K562 (cell line): Measurements from ENCODE around the gene EDARADD. TPM values are rescaled to one million over a fixed set of nuclear protein-coding genes. Genes with fewer than 3 reads are reported as not detected.

Source experiments
- ATAC-seq: fragments of 200-7000 bp; cut with Tn5 transposase; 3 replicates; pipeline ENCODE4 v1.9.1; 2020; ENCODE audit warnings: moderate library complexity
- BruUV-seq: library from RNA; stranded (reverse); fragments of 400-500 nt; replicated peaks from 2 replicates; lab custom pipeline; 2021; lab: Mats Ljungman, UMichigan
- CTCF ChIA-PET: fragments of 300-600 bp; formaldehyde crosslinking; extraction: SDS; loops from one replicate; lab custom pipeline; 2021; ENCODE audit warnings: low intra/inter-chr PET ratio; lab: Yijun Ruan, JAX
- POLR2A ChIA-PET: fragments of 300-600, 350-650 bp; sonication (Branson Sonifier 250); formaldehyde crosslinking; extraction: SDS; loops from one replicate; lab custom pipeline; 2021; ENCODE audit warnings: antibody characterized with exemption, inconsistent platforms; lab: Yijun Ruan, JAX
- DNase-seq, 4 experiments: peaks; one replicate each; pipeline versions ENCODE4 v3.0.0 to v3.0.0-alpha.2; 2011 to 2018; ENCODE audit warnings: low spot score in 3 of 4, mixed read lengths in 3 of 4; ENCODE audit errors: extremely low read depth in 1 of 4
- FAIRE-seq: peaks from 2 replicates; lab custom pipeline; 2011; peaks lifted over from hg19 to GRCh38; lab: Jason Lieb, UNC
- H2AFZ ChIP-seq: 2 replicates; pipeline ENCODE4 v1.6.0; 2011; ENCODE audit warnings: low read depth, low read length, control low read depth, inconsistent platforms
- H3K27ac ChIP-seq: fragments of 200-600 bp; 3 replicates; pipeline ENCODE4 v1.8.0; 2011; ENCODE audit warnings: low read depth, mild to moderate bottlenecking, control low read depth, inconsistent platforms, low read length, moderate library complexity, mixed read lengths; ENCODE audit errors: extremely low read depth
- H3K27me3 ChIP-seq, 2 experiments: fragments of 300-600 bp in 1 of 2; 2 replicates in 1 of 2; 3 replicates in 1 of 2; pipeline versions ENCODE4 v1.6.0 to v1.8.0; 2011; ENCODE audit warnings: inconsistent platforms in 2 of 2, low read length in 2 of 2, mild to moderate bottlenecking in 1 of 2, mixed read lengths in 1 of 2, moderate library complexity in 1 of 2; ENCODE audit not compliant: control insufficient read depth in 2 of 2, insufficient read depth in 2 of 2
- H3K36me3 ChIP-seq: fragments of 300-600 bp; 3 replicates; pipeline ENCODE4 v1.8.0; 2011; ENCODE audit warnings: mild to moderate bottlenecking, low read length, inconsistent platforms; ENCODE audit not compliant: control insufficient read depth, insufficient read depth
- H3K4me1 ChIP-seq, 2 experiments: fragments of 200-600 bp in 1 of 2; replicated peaks in 1 of 2; 2 replicates in 1 of 2; 3 replicates in 1 of 2; pipeline versions ENCODE4 v1.5.1 to v1.8.0; 2011; ENCODE audit warnings: inconsistent platforms in 2 of 2, low read length in 2 of 2, mild to moderate bottlenecking in 1 of 2, mixed read lengths in 1 of 2, moderate library complexity in 1 of 2; ENCODE audit not compliant: control insufficient read depth in 2 of 2, insufficient read depth in 2 of 2
- H3K4me2 ChIP-seq: 2 replicates; pipeline ENCODE4 v1.6.1; 2011; ENCODE audit warnings: low read length, control low read depth, inconsistent platforms, mixed read lengths; ENCODE audit not compliant: insufficient read depth
- H3K4me3 ChIP-seq: fragments of 200-600 bp; sonication (generic), shearing (Covaris generic); 2 replicates; pipeline ENCODE4 v1.5.1; 2016; ENCODE audit warnings: control low read depth, inconsistent platforms
- H3K79me2 ChIP-seq: fragments of 200-600 bp; 3 replicates; pipeline ENCODE4 v1.8.0; 2011; ENCODE audit warnings: low read length, inconsistent platforms; ENCODE audit not compliant: control insufficient read depth, insufficient read depth
- H3K9ac ChIP-seq, 2 experiments: 2 replicates each; pipeline versions ENCODE4 v1.6.0 to v1.6.1; 2011; ENCODE audit warnings: low read depth in 2 of 2, low read length in 2 of 2, control low read depth in 1 of 2, inconsistent platforms in 1 of 2, mild to moderate bottlenecking in 1 of 2, mixed read lengths in 1 of 2; ENCODE audit not compliant: insufficient read depth in 1 of 2
- H3K9me1 ChIP-seq: one replicate; pipeline ENCODE4 v1.6.0; 2011; ENCODE audit warnings: inconsistent platforms, mild to moderate bottlenecking, low read length, moderate library complexity; ENCODE audit not compliant: control insufficient read depth, insufficient read depth
- H3K9me3 ChIP-seq: replicated peaks from 2 replicates; pipeline ENCODE4 v1.5.1; 2011; ENCODE audit warnings: low read depth, low read length, inconsistent platforms; ENCODE audit not compliant: control insufficient read depth, insufficient read depth
- H4K20me1 ChIP-seq: replicated peaks from 2 replicates; pipeline ENCODE4 v1.6.1; 2011; ENCODE audit warnings: low read length, inconsistent platforms, mixed read lengths; ENCODE audit not compliant: control insufficient read depth, insufficient read depth
- FOXA3 ChIP-seq, 2 experiments: fragments of 450-650 bp in 1 of 2; sonication (generic) in 1 of 2; formaldehyde crosslinking; IDR thresholded peaks in 1 of 2; conservative IDR thresholded peaks in 1 of 2; 2 replicates each; pipeline versions ENCODE4 v1.4.0 to v1.8.0; 2020 to 2022; ENCODE audit warnings: mild to moderate bottlenecking in 2 of 2, missing genetic modification reagents in 1 of 2
- HOMEZ ChIP-seq: fragments of 250-450 bp; sonication (Bioruptor Pico); IDR thresholded peaks from 2 replicates; pipeline ENCODE4 v1.4.0; 2020; ENCODE audit warnings: mild to moderate bottlenecking, moderate library complexity
- MTF1 ChIP-seq: fragments of 250-450 bp; sonication (Bioruptor Pico); IDR thresholded peaks from 2 replicates; pipeline ENCODE4 v1.9.0; 2021; ENCODE audit warnings: moderate library complexity, mild to moderate bottlenecking, inconsistent platforms, borderline replicate concordance
- SREBF2 ChIP-seq: sonication (generic); formaldehyde crosslinking; IDR thresholded peaks from 2 replicates; pipeline ENCODE4 v1.4.0; 2020; ENCODE audit warnings: mild to moderate bottlenecking, missing genetic modification reagents
- TFAM ChIP-seq: fragments of 250-450 bp; sonication (Bioruptor Pico); conservative IDR thresholded peaks from 2 replicates; pipeline ENCODE4 v1.5.0; 2021; ENCODE audit warnings: mild to moderate bottlenecking, moderate library complexity
- ZNF398 ChIP-seq: fragments of 250-450 bp; sonication (Bioruptor Pico); IDR thresholded peaks from 2 replicates; pipeline ENCODE4 v1.8.0; 2021; ENCODE audit warnings: moderate library complexity, mild to moderate bottlenecking, inconsistent platforms
- ZNF512 ChIP-seq: IDR thresholded peaks from 2 replicates; pipeline ENCODE4 v1.6.1; 2016; ENCODE audit warnings: missing genetic modification characterization, missing compliant biosample characterization
- WGBS: fragments of 100-300 bp; shearing (Covaris generic); methylation state at CpG from one replicate; pipeline ENCODE4 v1.1.6; 2016; ENCODE audit warnings: low coverage, mixed read lengths; ENCODE audit not compliant: insufficient coverage; ENCODE audit errors: missing lambda C conversion rate; 5-methylcytosine and 5-hydroxymethylcytosine counted together
- in situ Hi-C: fragments of 300-500 bp; cut with MboI; formaldehyde crosslinking; loops from 4 replicates; pipeline ENCODE4 v1.15.0; 2018; ENCODE audit warnings: inconsistent platforms, mixed read lengths
- intact Hi-C: fragments of 100-400 bp; cut with micrococcal nuclease; formaldehyde crosslinking; loops from 2 replicates; pipeline ENCODE4 v1.14.2; 2022
- polyA plus RNA-seq, 8 experiments: library from polyadenylated mRNA; depleted of rRNA in 4 of 8; stranded (reverse) in 5 of 8; unstranded in 3 of 8; fragments of >200 nt; fragmentation: Nextera tagmentation in 2 of 8; fragmentation: Illumina TruSeq in 1 of 8; extraction: Ambion mirVana in 2 of 8; extraction: Trizol in 1 of 8; gene quantifications; 2 replicates each; pipeline versions ENCODE4 v1.2.1 to v1.2.3, GENCODE V29; 2011 to 2014; ENCODE audit warnings: inconsistent platforms in 1 of 8, missing spikeins in 1 of 8
- total RNA-seq, 7 experiments: library from RNA; depleted of rRNA in 6 of 7; stranded (reverse); fragments of >200 nt in 6 of 7; fragmentation: Illumina TruSeq in 2 of 7; extraction: Trizol in 2 of 7; gene quantifications; 2 replicates each; pipeline versions ENCODE4 v1.2.1 to v1.2.3, GENCODE V29; 2011 to 2021; ENCODE audit warnings: low replicate concordance in 1 of 7

The EDARADD gene
- total and polyA plus RNA-seq, 9 of the 15 experiments (the other 6 are each of a cell fraction or from before 2014, with no cell fraction given), result 0.46 to 32.4 (median 20.6) TPM

GRCh38 chr1:236352747-236353146, 41.3 kb upstream of the EDARADD start (continued):
- TF ChIP-seq ZNF398 (CRISPR knock-in tag) (peak; percentile 47; the same call in 1 of the 2 replicates), HOMEZ (CRISPR knock-in tag) (0 out of 2 replicates have a peak, but pooled peaks have one; percentile 60), MTF1 (CRISPR knock-in tag) (0 out of 2 replicates have a peak, but pooled peaks have one; percentile 37)

GRCh38 chr1:236353813-236354212, 40.3 kb upstream of the EDARADD start:
- POLR2A ChIA-PET, result interaction anchor here (1.1 to 1.6 kb wide), 4 partner anchors 10 to 46 kb away, joined by 3 to 4 read pairs (median 4); no protein-coding TSS in a partner anchor
- H3K27me3 ChIP-seq, result no peaks in the 10 kb centered on the region
- no TSS peak for BruUV-seq
- TF ChIP-seq FOXA3 (CRISPR knock-in tag; conservative IDR thresholded peaks at IDR 0.05 in 1 of 2, IDR thresholded peaks at IDR 0.05 in 1 of 2), result no peak
- TF ChIP-seq TFAM, result no peak
- peak; percentile 60 for TF ChIP-seq ZNF512 (tag)
- TF ChIP-seq SREBF2 (CRISPR knock-in tag), result no peak
- H3K9me1 ChIP-seq, result no peaks in the 10 kb centered on the region
- no peak overlapping the region for H3K9ac ChIP-seq
- no peak overlapping the region for H3K4me3 ChIP-seq
- in situ Hi-C loops, result no loop called here
- peaks cover 32 to 58% of the 10 kb centered on the region in 2 experiments for H3K4me1 ChIP-seq
- no peak for ATAC-seq
- WGBS, result 74% methylated on average over 4 of the region's 4 CpGs
- H3K36me3 ChIP-seq, result no peaks in the 10 kb centered on the region
- H3K9me3 ChIP-seq, result no peaks in the 10 kb centered on the region; the same call in none of the 2 replicates
- no peak for FAIRE-seq
- no peak for DNase-seq
- H3K27ac ChIP-seq, result peak overlapping the region; percentile 47; the same call in 1 of the 3 replicates
- no peak overlapping the region for H3K4me2 ChIP-seq
- CTCF ChIA-PET, result no interaction called here
- H3K79me2 ChIP-seq, result no peaks in the 10 kb centered on the region
- H2AFZ ChIP-seq, result 0 out of 2 replicates have a peak overlapping the region, but pooled peaks have one; percentile 66
- intact Hi-C loops, result loop anchor here (5.0 kb wide), 2 partner anchors 72 to 133 kb away; partner anchors contain the start of gene ERO1B
- no peaks in the 10 kb centered on the region for H4K20me1 ChIP-seq
